HG03103 (cell line): ENCODE data around the gene ALDH3A2.
"Not testable (repeated sequence)": the region's sequence is repeated elsewhere in the genome, so short reads cannot be mapped to it uniquely, and the experiment has no call there.

Source experiments
- ATAC-seq: cut with Tn5 transposase; IDR thresholded peaks from one replicate; pipeline ENCODE4 v1.9.1; 2021; ENCODE audit warnings: low read depth; ENCODE audit not compliant: unreplicated experiment

The ALDH3A2 gene

GRCh38 chr17:19649274-19649541 lies 657 bp downstream of the ALDH3A2 start:
- no peak for ATAC-seq

- no peak for ATAC-seq
Measured at GRCh38 chr17:19650826-19651225, 2.3 kb downstream of the ALDH3A2 start.

DNA sequence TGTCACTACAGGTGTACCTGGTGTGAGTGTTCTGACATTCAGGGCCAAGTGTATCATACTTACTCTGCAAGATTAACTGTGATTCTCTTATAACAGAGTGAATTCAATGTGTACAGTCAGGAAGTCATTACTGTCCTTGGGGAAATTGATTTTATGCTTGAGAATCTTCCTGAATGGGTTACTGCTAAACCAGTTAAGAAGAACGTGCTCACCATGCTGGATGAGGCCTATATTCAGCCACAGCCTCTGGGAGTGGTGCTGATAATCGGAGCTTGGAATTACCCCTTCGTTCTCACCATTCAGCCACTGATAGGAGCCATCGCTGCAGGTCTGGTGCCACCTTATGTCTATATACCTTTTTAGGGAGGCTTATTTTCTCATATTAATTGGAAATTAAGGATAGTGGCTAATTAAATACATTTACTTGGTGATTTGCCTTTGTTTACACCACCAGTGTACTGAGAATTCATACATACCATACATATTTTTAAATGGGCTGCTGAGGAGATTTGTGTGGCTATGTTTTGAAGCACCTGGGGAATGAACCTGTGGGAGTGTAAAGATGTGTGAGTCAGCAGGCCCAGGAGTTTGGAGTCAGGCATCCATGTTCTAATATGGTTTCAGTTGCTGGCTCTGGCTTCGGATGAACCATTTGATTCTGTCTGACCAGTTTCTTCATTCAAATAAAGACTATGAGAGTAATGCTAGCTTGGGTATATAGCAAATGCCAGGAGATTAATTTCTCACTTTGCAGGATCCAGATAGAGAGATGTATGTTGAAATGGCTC lies 3.1 kb downstream of the ALDH3A2 start:
- no peak for ATAC-seq

- no peak for ATAC-seq
Measured at GRCh38 chr17:19652595-19652994, 4.0 kb downstream of the ALDH3A2 start.

GRCh38 chr17:19654342-19654886 lies 5.9 kb downstream of the ALDH3A2 start:
- ATAC-seq: no peak

DNA sequence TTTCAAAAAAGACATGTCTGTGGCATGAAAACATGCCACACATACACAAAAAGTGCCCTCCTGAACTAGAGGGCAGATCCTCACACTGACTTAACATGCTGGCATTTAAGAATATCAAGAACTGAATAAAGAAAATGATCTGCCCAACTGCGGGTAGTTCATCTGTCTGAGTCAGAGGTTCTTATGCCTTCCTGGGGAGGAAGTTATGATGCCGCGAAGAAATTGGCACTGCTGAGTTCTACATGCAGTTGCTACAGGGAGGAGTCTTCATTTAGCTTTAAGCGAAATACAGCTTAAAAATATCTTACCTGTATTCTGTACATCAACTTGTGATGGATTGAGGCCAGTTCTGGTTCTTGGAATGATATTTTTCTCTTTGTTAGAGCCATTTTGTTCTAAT lies 6.3 kb downstream of the ALDH3A2 start:
- ATAC-seq: no peak

GRCh38 chr17:19656336-19656735 lies 7.8 kb downstream of the ALDH3A2 start:
- ATAC-seq: no peak

DNA sequence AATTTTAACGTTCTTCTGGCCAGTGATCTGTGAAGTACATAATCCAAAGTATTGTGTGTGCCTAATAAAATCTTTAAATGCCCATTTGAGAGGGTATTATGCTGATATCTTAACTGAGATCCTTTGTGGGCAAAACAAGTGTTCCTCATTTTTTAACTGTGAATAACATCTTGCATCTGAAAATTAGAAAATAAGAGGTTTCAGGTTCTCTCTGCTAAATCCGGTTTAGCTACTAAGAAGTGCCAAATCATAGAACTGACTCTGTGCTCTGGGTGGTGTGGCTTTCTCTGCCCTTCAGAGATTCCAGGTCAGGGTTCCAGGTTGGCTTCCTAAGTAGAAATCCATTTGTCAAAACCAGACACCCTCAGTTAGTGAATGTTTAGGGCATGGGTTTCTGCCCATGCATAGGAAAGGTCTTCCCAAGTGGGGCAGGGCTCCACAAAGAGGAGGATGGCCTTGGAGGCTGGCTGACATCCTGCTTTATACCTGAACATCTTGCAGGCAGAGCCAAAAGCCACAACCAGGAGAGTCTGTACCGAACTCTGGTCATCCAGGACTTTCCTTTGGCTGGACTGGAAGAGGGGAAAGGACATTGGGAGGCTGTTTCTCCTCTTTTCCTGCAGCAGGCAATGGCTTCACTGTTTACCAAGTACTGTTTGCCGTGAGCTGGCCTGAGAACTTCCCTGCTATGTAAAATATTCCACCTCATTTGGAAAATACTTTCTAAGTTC lies 8.5 kb downstream of the ALDH3A2 start:
- ATAC-seq: no peak

- ATAC-seq: no peak
Measured at GRCh38 chr17:19659366-19660177, 11.0 kb downstream of the ALDH3A2 start.

GRCh38 chr17:19660219-19660870 lies 11.8 kb downstream of the ALDH3A2 start:
- no peak for ATAC-seq

- ATAC-seq: no peak
Measured at GRCh38 chr17:19661121-19661520, 12.6 kb downstream of the ALDH3A2 start.

DNA sequence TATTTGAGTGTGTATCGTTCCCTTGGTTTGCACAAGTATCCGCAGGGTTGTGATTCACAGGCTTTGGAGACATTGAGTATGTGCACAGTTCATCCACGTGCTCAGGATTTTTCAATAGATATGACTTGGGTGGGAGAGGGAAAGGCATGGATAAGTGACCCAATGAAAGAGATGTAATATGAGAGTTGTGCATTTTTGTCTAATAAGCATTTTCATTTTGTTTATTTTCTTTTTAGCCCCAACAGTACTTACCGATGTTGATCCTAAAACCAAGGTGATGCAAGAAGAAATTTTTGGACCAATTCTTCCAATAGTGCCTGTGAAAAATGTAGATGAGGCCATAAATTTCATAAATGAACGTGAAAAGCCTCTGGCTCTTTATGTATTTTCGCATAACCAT lies 14.5 kb downstream of the ALDH3A2 start:
- ATAC-seq: no peak

DNA sequence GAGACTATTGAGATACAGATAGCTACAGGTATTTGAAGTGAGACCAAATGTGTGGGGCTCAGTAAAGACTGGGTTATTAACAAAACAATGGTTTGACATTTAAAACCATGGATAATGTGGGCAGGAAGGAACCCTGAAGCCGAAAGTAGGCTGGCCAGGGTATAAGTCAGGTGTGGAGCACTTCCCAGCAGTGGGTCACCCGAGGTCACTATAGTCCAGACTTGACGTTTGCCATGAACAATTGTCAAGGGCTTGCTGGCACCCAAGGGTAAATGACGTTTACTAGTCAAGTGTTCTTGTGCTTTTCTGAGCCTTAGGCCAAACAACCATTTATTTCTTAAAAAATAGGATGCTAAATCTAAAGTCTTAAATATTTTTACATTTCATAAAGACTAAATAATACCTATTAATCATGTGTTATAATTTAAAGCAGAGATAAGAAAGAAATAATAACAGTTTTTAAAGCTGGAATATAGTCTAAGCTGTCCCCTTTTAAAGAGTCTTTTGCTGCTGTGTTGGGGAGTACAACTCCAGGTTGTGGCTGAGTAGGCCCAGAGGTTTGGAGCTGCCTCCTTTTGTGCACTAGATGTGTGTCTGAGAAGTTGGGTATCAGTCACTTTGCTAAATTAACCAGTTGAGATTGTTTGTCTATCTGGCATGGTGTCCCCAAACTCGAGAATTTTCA lies 15.7 kb downstream of the ALDH3A2 start:
- ATAC-seq: no peak

DNA sequence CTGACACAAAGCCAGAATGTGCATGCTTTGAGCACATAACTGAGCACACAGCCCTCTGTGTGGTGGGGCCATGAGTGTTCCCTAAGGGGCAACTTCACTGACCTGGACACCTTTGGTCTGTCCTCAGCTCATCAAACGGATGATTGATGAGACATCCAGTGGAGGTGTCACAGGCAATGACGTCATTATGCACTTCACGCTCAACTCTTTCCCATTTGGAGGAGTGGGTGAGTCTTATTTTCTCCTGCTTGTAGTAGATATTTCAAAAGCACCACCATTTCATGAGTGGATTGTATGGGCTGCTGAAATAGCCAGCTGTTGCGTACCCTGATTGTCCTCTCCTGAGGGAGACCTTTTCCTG lies 16.2 kb downstream of the ALDH3A2 start:
- no peak for ATAC-seq

GRCh38 chr17:19669680-19670079 lies 21.1 kb downstream of the ALDH3A2 start:
- not testable (repeated sequence) for ATAC-seq

GRCh38 chr17:19670908-19671307 lies 22.4 kb downstream of the ALDH3A2 start:
- ATAC-seq: no peak

DNA sequence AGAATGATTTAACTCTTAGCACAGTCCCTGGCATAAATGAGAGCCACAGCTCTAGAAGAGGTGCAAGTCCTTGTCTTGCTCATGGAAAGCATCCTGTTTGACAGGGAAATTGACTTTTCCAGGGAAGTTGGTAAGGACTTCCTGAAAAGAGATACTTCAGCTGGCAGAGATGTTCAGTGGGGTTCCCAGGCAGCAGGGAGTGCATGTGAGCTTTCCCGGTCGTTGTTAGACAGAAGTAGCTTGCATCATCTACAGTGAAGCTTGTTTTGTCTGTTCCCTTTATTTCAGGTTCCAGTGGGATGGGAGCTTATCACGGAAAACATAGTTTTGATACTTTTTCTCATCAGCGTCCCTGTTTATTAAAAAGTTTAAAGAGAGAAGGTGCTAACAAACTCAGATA lies 22.9 kb downstream of the ALDH3A2 start:
- no peak for ATAC-seq

DNA sequence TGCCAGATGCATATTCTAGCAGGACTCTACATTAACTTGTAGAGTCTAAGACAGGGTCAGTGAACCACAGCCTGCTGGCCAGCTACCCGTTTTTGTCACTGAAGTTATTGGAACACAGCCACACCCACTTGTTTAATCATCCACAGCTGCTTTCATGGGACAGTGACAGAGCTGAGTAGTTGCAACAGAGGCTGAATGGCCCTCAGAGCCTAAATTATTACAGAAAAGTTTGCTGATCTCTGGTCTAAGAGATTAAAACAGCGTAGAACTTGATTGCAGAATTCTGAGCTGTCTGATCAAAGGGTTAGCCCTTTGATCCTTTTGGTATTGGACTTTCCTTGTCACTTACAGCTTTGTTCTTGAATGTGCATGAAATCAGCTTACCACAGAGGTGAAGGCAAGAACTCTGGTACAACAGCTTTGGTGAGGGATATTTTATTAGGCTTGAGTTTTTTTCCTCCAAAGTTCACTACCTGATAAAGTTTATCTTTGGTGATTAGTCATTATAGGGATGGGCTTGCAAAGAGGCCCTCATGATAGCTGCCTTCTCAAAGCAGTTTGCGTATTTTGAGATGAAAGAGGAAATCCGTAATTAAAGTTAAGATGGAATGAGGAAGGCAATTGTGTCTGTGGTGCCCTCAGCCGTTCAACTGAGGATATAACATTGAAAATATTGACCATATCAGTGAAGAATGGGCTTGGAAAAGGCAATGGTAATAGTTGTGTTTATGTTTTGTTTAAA lies 23.6 kb downstream of the ALDH3A2 start:
- no peak for ATAC-seq

GRCh38 chr17:19673623-19674022 lies 25.1 kb downstream of the ALDH3A2 start:
- no peak for ATAC-seq

DNA sequence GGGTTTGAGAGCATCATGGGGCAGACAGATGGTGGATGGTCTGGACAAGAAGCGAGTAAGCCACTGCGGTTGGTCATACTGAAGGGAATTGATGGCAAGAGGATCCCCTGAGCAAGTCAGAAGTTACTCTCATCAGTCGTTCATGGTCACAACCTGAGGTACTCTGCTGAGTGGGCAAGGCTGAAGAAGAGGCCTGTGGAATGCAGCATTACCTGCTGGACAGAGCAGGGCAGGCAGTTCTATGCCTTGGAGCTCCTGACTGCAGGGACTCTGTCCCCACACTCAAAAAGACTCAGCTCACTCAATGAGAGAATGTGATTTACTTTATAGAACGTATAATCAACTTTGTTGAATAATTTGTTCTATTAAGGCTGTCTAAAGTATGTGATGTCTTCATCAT lies 28.3 kb downstream of the ALDH3A2 start:
- no peak for ATAC-seq
